MM.1S (cell line): ENCODE data around the gene CDH1.

Experiments used
- DNase-seq: peaks from one replicate; pipeline ENCODE4 v3.0.0-alpha.2; 2015
- H2AFZ ChIP-seq: fragments of 300-600 bp; sonication (generic); 2 replicates; pipeline ENCODE4 v1.6.0; 2016; ENCODE audit warnings: antibody characterized with exemption, low read length
- H3F3A ChIP-seq: fragments of 300-600 bp; sonication (generic); 2 replicates; pipeline ENCODE4 v1.6.1; 2016; ENCODE audit warnings: mild to moderate bottlenecking, antibody characterized with exemption, low read length, moderate library complexity, mixed read lengths; ENCODE audit not compliant: insufficient read depth
- H3K27ac ChIP-seq: fragments of 300-600 bp; sonication (generic); 2 replicates; pipeline ENCODE4 v1.5.1; 2016; ENCODE audit warnings: mild to moderate bottlenecking, low read length
- H3K27me3 ChIP-seq: fragments of 300-600 bp; sonication (generic); replicated peaks from 2 replicates; pipeline ENCODE4 v1.6.0; 2016; ENCODE audit warnings: low read length; ENCODE audit not compliant: insufficient read depth
- H3K36me3 ChIP-seq: fragments of 300-600 bp; sonication (generic); replicated peaks from 2 replicates; pipeline ENCODE4 v1.6.1; 2016; ENCODE audit warnings: mild to moderate bottlenecking, low read length, mixed read lengths; ENCODE audit not compliant: insufficient read depth
- H3K4me1 ChIP-seq: fragments of 300-600 bp; sonication (generic); 2 replicates; pipeline ENCODE4 v1.6.1; 2016; ENCODE audit warnings: low read length, mixed read lengths
- H3K4me2 ChIP-seq: fragments of 300-600 bp; sonication (generic); 2 replicates; pipeline ENCODE4 v1.6.0; 2016; ENCODE audit warnings: low read depth, low read length
- H3K4me3 ChIP-seq: fragments of 300-600 bp; sonication (generic); 2 replicates; pipeline ENCODE4 v1.5.1; 2016; ENCODE audit warnings: low read length, mixed read lengths
- H3K79me2 ChIP-seq: fragments of 300-600 bp; sonication (generic); 2 replicates; pipeline ENCODE4 v1.6.1; 2016; ENCODE audit warnings: mixed run types, low read length, mixed read lengths
- H3K9ac ChIP-seq: fragments of 300-600 bp; sonication (generic); 2 replicates; pipeline ENCODE4 v1.6.1; 2016; ENCODE audit warnings: low read length, mixed read lengths
- H3K9me2 ChIP-seq: fragments of 300-600 bp; sonication (generic); replicated peaks from 2 replicates; pipeline ENCODE4 v1.6.1; 2016; ENCODE audit warnings: mild to moderate bottlenecking, low read length, mixed read lengths; ENCODE audit not compliant: insufficient read depth
- H3K9me3 ChIP-seq: fragments of 300-600 bp; sonication (generic); replicated peaks from 2 replicates; pipeline ENCODE4 v1.6.1; 2016; ENCODE audit warnings: mild to moderate bottlenecking, low read length, mixed read lengths; ENCODE audit not compliant: insufficient read depth
- H4K20me1 ChIP-seq: fragments of 300-600 bp; sonication (generic); 2 replicates; pipeline ENCODE4 v1.6.1; 2016; ENCODE audit warnings: mild to moderate bottlenecking, low read length, moderate library complexity, mixed read lengths; ENCODE audit not compliant: insufficient read depth
- CTCF ChIP-seq: fragments of 300-600 bp; sonication (generic); IDR thresholded peaks from 2 replicates; pipeline ENCODE4 v1.5.1; 2016; ENCODE audit warnings: antibody characterized with exemption, low read length, mixed read lengths
- EZH2 ChIP-seq: fragments of 300-600 bp; sonication (generic); optimal IDR thresholded peaks from 2 replicates; pipeline ENCODE3; 2017; ENCODE audit warnings: low read depth, mild to moderate bottlenecking, antibody characterized with exemption, low read length, mixed read lengths
- EZH2phosphoT487 ChIP-seq: fragments of 300-600 bp; sonication (generic); IDR thresholded peaks from 2 replicates; pipeline ENCODE4 v1.6.1; 2018; ENCODE audit warnings: antibody characterized with exemption, low read length

Gene CDH1

GRCh38 chr16:68751160-68751559 lies 14.1 kb downstream of the CDH1 start:
- TF ChIP-seq EZH2phosphoT487 = no peak
- no peak for TF ChIP-seq EZH2
- no peak for TF ChIP-seq CTCF
- Histone ChIP-seq H3F3A (peaks cover 13% of the 10 kb centered on the region), H3K4me3 (no peak overlapping the region), H2AFZ (no peak overlapping the region), H3K36me3 (no peaks in the 10 kb centered on the region), H3K27me3 (no peaks in the 10 kb centered on the region), H3K4me2 (no peak overlapping the region), H3K9me2 (no peaks in the 10 kb centered on the region), H3K27ac (no peak overlapping the region), H3K9ac (no peak overlapping the region), H3K79me2 (no peaks in the 10 kb centered on the region), H4K20me1 (no peaks in the 10 kb centered on the region), H3K4me1 (peaks cover 4% of the 10 kb centered on the region; the same call in 1 of the 2 replicates), H3K9me3 (no peaks in the 10 kb centered on the region)
- DNase-seq = no peak

- Histone ChIP-seq H3K36me3 (no peaks in the 10 kb centered on the region), H3K4me1 (peaks cover 10% of the 10 kb centered on the region), H3K4me2 (no peak overlapping the region), H3K27me3 (no peaks in the 10 kb centered on the region), H3K9me3 (no peaks in the 10 kb centered on the region), H3K79me2 (no peaks in the 10 kb centered on the region), H2AFZ (no peak overlapping the region), H3K4me3 (no peak overlapping the region), H3F3A (peaks cover 26% of the 10 kb centered on the region), H4K20me1 (no peaks in the 10 kb centered on the region), H3K9ac (no peak overlapping the region), H3K9me2 (no peaks in the 10 kb centered on the region), H3K27ac (no peak overlapping the region)
- no peak for DNase-seq
- TF ChIP-seq EZH2 = no peak
Observed at GRCh38 chr16:68752602-68753001, 15.5 kb downstream of the CDH1 start.

- Histone ChIP-seq H3K9ac (no peak overlapping the region), H3K4me3 (no peak overlapping the region), H3K4me2 (no peak overlapping the region), H3K27ac (no peak overlapping the region), H3K27me3 (no peaks in the 10 kb centered on the region), H3K4me1 (peaks cover 14% of the 10 kb centered on the region), H3K9me2 (no peaks in the 10 kb centered on the region), H2AFZ (no peak overlapping the region), H4K20me1 (no peaks in the 10 kb centered on the region), H3K79me2 (no peaks in the 10 kb centered on the region), H3K9me3 (no peaks in the 10 kb centered on the region), H3F3A (peaks cover 34% of the 10 kb centered on the region), H3K36me3 (no peaks in the 10 kb centered on the region)
- TF ChIP-seq EZH2phosphoT487 = no peak
- TF ChIP-seq CTCF = no peak
- no peak for TF ChIP-seq EZH2
- no peak for DNase-seq
Observed at GRCh38 chr16:68754084-68754792, 17.1 kb downstream of the CDH1 start.

GRCh38 chr16:68756239-68756915 lies 19.3 kb downstream of the CDH1 start:
- Histone ChIP-seq H3K27ac (peak overlapping the region; percentile 90), H3K9me3 (no peaks in the 10 kb centered on the region), H3K9ac (peak overlapping the region; percentile 58), H3K4me2 (peak overlapping the region; percentile 52; the same call in 1 of the 2 replicates), H3K4me3 (peak overlapping the region; percentile 10; the same call in 1 of the 2 replicates), H2AFZ (0 out of 2 replicates have a peak overlapping the region, but pooled peaks have one; percentile 30), H3K9me2 (no peaks in the 10 kb centered on the region), H3K79me2 (no peaks in the 10 kb centered on the region), H4K20me1 (no peaks in the 10 kb centered on the region), H3K27me3 (no peaks in the 10 kb centered on the region), H3F3A (peaks cover 34% of the 10 kb centered on the region), H3K36me3 (no peaks in the 10 kb centered on the region), H3K4me1 (peaks cover 26% of the 10 kb centered on the region)
- peak; percentile 82 for DNase-seq
- TF ChIP-seq CTCF (no peak), EZH2phosphoT487 (no peak), EZH2 (no peak)
